GM23248 (cell line): ENCODE results near the gene NUDCD3. TPM values are rescaled to one million over a fixed set of nuclear protein-coding genes. Genes with fewer than 3 reads are reported as not detected.
A peak's percentile ranks its signal among the peaks of the same experiment; 100 is the strongest.

Experiments used
- DNase-seq: peaks from one replicate; pipeline ENCODE4 v3.0.0-alpha.2; 2015
- H2AFZ ChIP-seq: fragments of 200-600 bp; sonication (generic); 2 replicates; pipeline ENCODE4 v1.6.1; 2016; ENCODE audit warnings: antibody characterized with exemption
- H3F3A ChIP-seq: fragments of 200-600 bp; sonication (generic); 2 replicates; pipeline ENCODE4 v1.6.1; 2016; ENCODE audit warnings: mild to moderate bottlenecking, antibody characterized with exemption, mixed run types; ENCODE audit not compliant: insufficient read depth
- H3K27ac ChIP-seq: fragments of 200-600 bp; sonication (generic); 2 replicates; pipeline ENCODE4 v1.5.1; 2016; ENCODE audit warnings: mild to moderate bottlenecking
- H3K27me3 ChIP-seq: fragments of 200-600 bp; sonication (generic); replicated peaks from 2 replicates; pipeline ENCODE4 v1.6.1; 2016; ENCODE audit warnings: mild to moderate bottlenecking; ENCODE audit not compliant: insufficient read depth
- H3K36me3 ChIP-seq: fragments of 200-600 bp; sonication (generic); 2 replicates; pipeline ENCODE4 v1.6.1; 2016; ENCODE audit warnings: low read depth, mild to moderate bottlenecking
- H3K4me1 ChIP-seq: fragments of 200-600 bp; sonication (generic); 2 replicates; pipeline ENCODE4 v1.6.1; 2016; ENCODE audit warnings: mild to moderate bottlenecking; ENCODE audit not compliant: insufficient read depth
- H3K4me2 ChIP-seq: fragments of 200-600 bp; sonication (generic); one replicate; pipeline ENCODE4 v1.6.1; 2016; ENCODE audit warnings: mild to moderate bottlenecking; ENCODE audit not compliant: unreplicated experiment
- H3K4me3 ChIP-seq: fragments of 200-600 bp; sonication (generic); 2 replicates; pipeline ENCODE4 v1.5.1; 2016; ENCODE audit warnings: mild to moderate bottlenecking
- H3K79me2 ChIP-seq: fragments of 200-600 bp; sonication (generic); 2 replicates; pipeline ENCODE4 v1.6.1; 2016; ENCODE audit warnings: mild to moderate bottlenecking; ENCODE audit not compliant: insufficient read depth
- H3K9ac ChIP-seq: fragments of 200-600 bp; sonication (generic); 2 replicates; pipeline ENCODE4 v1.6.1; 2016; ENCODE audit warnings: mild to moderate bottlenecking
- H3K9me2 ChIP-seq: fragments of 200-600 bp; sonication (generic); 2 replicates; pipeline ENCODE4 v1.6.1; 2016; ENCODE audit warnings: mixed run types, mild to moderate bottlenecking, moderate library complexity; ENCODE audit not compliant: insufficient read depth
- H3K9me3 ChIP-seq: fragments of 200-600 bp; sonication (generic); one replicate; pipeline ENCODE4 v1.6.1; 2017; ENCODE audit warnings: low read depth
- H4K20me1 ChIP-seq: fragments of 200-600 bp; sonication (generic); 2 replicates; pipeline ENCODE4 v1.6.0; 2016; ENCODE audit not compliant: insufficient read depth
- EZH2 ChIP-seq: fragments of 200-600 bp; sonication (generic); IDR thresholded peaks from 2 replicates; pipeline ENCODE4 v1.6.1; 2018; ENCODE audit warnings: antibody characterized with exemption, mild to moderate bottlenecking; ENCODE audit not compliant: insufficient read depth, poor library complexity, severe bottlenecking
- EZH2phosphoT487 ChIP-seq: fragments of 200-600 bp; sonication (generic); IDR thresholded peaks from 2 replicates; pipeline ENCODE4 v1.6.1; 2018; ENCODE audit warnings: antibody characterized with exemption, moderate library complexity, mild to moderate bottlenecking, low read depth; ENCODE audit not compliant: insufficient read depth
- WGBS, 2 experiments: methylation state at CpG; one replicate each; pipeline ENCODE4 v1.1.6; 2015 to 2017; ENCODE audit warnings: low lambda C conversion rate in 2 of 2, low coverage in 1 of 2; ENCODE audit errors: missing lambda C conversion rate in 2 of 2; 5-methylcytosine and 5-hydroxymethylcytosine counted together
- in situ Hi-C: fragments of 300-500 bp; cut with MboI; formaldehyde crosslinking; loops from 2 replicates; pipeline ENCODE4 v1.15.0; 2020
- polyA plus RNA-seq: library from polyadenylated mRNA; unstranded; fragments of >200 nt; fragmentation: Nextera tagmentation; extraction: Ambion mirVana; gene quantifications from 2 replicates; pipeline ENCODE4 v1.2.1, GENCODE V29; 2016
- total RNA-seq: library from RNA; depleted of rRNA; stranded (reverse); fragments of >200 nt; shearing (Covaris generic); gene quantifications from 2 replicates; pipeline ENCODE4 v1.2.3, GENCODE V29; 2014

NUDCD3 gene
- total and polyA plus RNA-seq, 2 experiments from 2014 or later = 56.7 to 79.1 TPM

- 89 to 90% methylated on average over 17 of the region's 17 CpGs for WGBS, 2 experiments
- H3K79me2 ChIP-seq = no peaks in the 10 kb centered on the region
- H3K27ac ChIP-seq = peak overlapping the region; percentile 87; the same call in 1 of the 2 replicates
- H3K4me2 ChIP-seq = no peak overlapping the region
- H3K9ac ChIP-seq = no peak overlapping the region
- no peak overlapping the region for H3K4me3 ChIP-seq
- H3K9me2 ChIP-seq = no peaks in the 10 kb centered on the region
- H3K9me3 ChIP-seq = no peaks in the 10 kb centered on the region
- DNase-seq = no peak
- H2AFZ ChIP-seq = no peak overlapping the region
- H4K20me1 ChIP-seq = no peaks in the 10 kb centered on the region
- H3K27me3 ChIP-seq = no peaks in the 10 kb centered on the region
- TF ChIP-seq EZH2 = no peak
- no peak for TF ChIP-seq EZH2phosphoT487
- H3F3A ChIP-seq = peaks cover 33% of the 10 kb centered on the region
- in situ Hi-C loops = no loop called here
- peaks cover 9% of the 10 kb centered on the region; the same call in 1 of the 2 replicates for H3K36me3 ChIP-seq
- peaks cover 47% of the 10 kb centered on the region for H3K4me1 ChIP-seq
Measured at GRCh38 chr7:44384586-44385433, 105.6 kb downstream of the NUDCD3 start.

DNA sequence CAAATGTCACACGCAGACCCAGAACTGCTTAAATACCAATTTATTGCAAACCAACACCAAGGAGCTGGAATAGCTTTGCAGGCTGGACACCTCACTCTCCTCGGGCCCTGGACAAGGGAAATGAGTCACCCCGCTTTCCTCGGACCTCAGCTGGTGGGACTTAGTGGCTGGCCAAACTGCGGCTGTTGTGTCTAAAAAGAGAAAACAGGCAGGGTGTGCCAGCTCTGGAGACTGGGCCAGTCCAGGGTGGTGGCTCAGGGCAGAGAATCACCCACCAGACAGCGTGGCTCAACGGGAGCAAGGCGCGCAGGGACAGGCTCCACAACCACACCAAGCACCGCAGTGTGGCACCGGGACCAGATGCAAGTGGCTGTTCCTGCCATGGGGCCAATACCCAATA lies 106.9 kb downstream of the NUDCD3 start:
- no peak for TF ChIP-seq EZH2phosphoT487
- no peak for TF ChIP-seq EZH2
- Histone ChIP-seq H4K20me1 (no peaks in the 10 kb centered on the region), H3K27me3 (no peaks in the 10 kb centered on the region), H3K9me3 (no peaks in the 10 kb centered on the region), H3K9me2 (no peaks in the 10 kb centered on the region), H3K9ac (peak overlapping the region; percentile 61), H3K79me2 (no peaks in the 10 kb centered on the region), H3K4me2 (peak overlapping the region; percentile 55), H3K27ac (peak overlapping the region; percentile 87), H3F3A (peaks cover 42% of the 10 kb centered on the region), H3K36me3 (peaks cover 9% of the 10 kb centered on the region; the same call in 1 of the 2 replicates), H2AFZ (no peak overlapping the region), H3K4me1 (peaks cover 58% of the 10 kb centered on the region), H3K4me3 (no peak overlapping the region)
- in situ Hi-C loops = no loop called here
- peak; percentile 92 for DNase-seq
- WGBS, 2 experiments = 34 to 39% methylated on average over 11 of the region's 11 CpGs

- in situ Hi-C loops = no loop called here
- Histone ChIP-seq H3K79me2 (no peaks in the 10 kb centered on the region), H3K4me1 (peaks cover 67% of the 10 kb centered on the region), H3K4me3 (no peak overlapping the region), H3F3A (peaks cover 50% of the 10 kb centered on the region), H4K20me1 (no peaks in the 10 kb centered on the region), H3K9ac (peak overlapping the region; percentile 61; the same call in 1 of the 2 replicates), H3K9me3 (no peaks in the 10 kb centered on the region), H2AFZ (no peak overlapping the region), H3K4me2 (peak overlapping the region; percentile 55), H3K27ac (peak overlapping the region; percentile 87), H3K36me3 (peaks cover 4% of the 10 kb centered on the region; the same call in 1 of the 2 replicates), H3K27me3 (no peaks in the 10 kb centered on the region), H3K9me2 (no peaks in the 10 kb centered on the region)
- no peak for TF ChIP-seq EZH2
- TF ChIP-seq EZH2phosphoT487 = no peak
- peak; percentile 40 for DNase-seq
- 74% methylated on average over 13 of the region's 13 CpGs for WGBS, 2 experiments
Measured at GRCh38 chr7:44382459-44383265, 107.8 kb downstream of the NUDCD3 start.

GRCh38 chr7:44381494-44382220 lies 108.8 kb downstream of the NUDCD3 start:
- Histone ChIP-seq H3K4me2 (no peak overlapping the region), H4K20me1 (no peaks in the 10 kb centered on the region), H3K79me2 (no peaks in the 10 kb centered on the region), H3K27ac (0 out of 2 replicates have a peak overlapping the region, but pooled peaks have one; percentile 87), H2AFZ (no peak overlapping the region), H3K27me3 (no peaks in the 10 kb centered on the region), H3K4me1 (peaks cover 68% of the 10 kb centered on the region), H3K4me3 (no peak overlapping the region), H3K9ac (no peak overlapping the region), H3F3A (peaks cover 50% of the 10 kb centered on the region), H3K9me2 (no peaks in the 10 kb centered on the region), H3K36me3 (no peaks in the 10 kb centered on the region), H3K9me3 (no peaks in the 10 kb centered on the region)
- DNase-seq = no peak
- WGBS, 2 experiments = 86 to 94% methylated on average over 9 of the region's 9 CpGs
- in situ Hi-C loops = no loop called here
- TF ChIP-seq EZH2 (no peak), EZH2phosphoT487 (no peak)
